Effector memory CD4-positive, alpha-beta T cell (primary cell): ENCODE measurements around the gene TNFSF13B.

Experiments used
- DNase-seq, 3 donors: peaks; one replicate each; pipeline ENCODE4 v3.0.0-alpha.2; 2020
- H3K27ac ChIP-seq: 2 replicates; pipeline ENCODE4 v1.7.0; 2013; ENCODE audit warnings: mild to moderate bottlenecking, low read length, moderate library complexity; ENCODE audit not compliant: insufficient read depth, poor library complexity, severe bottlenecking
- H3K27me3 ChIP-seq: replicated peaks from 2 replicates; pipeline ENCODE4 v1.7.0; 2013; ENCODE audit warnings: mild to moderate bottlenecking, low read length; ENCODE audit not compliant: insufficient read depth, control insufficient read depth, poor library complexity, severe bottlenecking
- H3K36me3 ChIP-seq: 2 replicates; pipeline ENCODE4 v1.7.0; 2013; ENCODE audit warnings: mild to moderate bottlenecking, low read length, moderate library complexity; ENCODE audit not compliant: control insufficient read depth, insufficient read depth
- H3K4me1 ChIP-seq: 2 replicates; pipeline ENCODE4 v1.7.0; 2013; ENCODE audit warnings: low read length, mild to moderate bottlenecking; ENCODE audit not compliant: control insufficient read depth, insufficient read depth, poor library complexity, severe bottlenecking
- H3K4me3 ChIP-seq: 2 replicates; pipeline ENCODE4 v1.7.0; 2013; ENCODE audit warnings: low read length, low read depth, mild to moderate bottlenecking; ENCODE audit not compliant: insufficient read depth, poor library complexity, severe bottlenecking
- H3K9me3 ChIP-seq: 2 replicates; pipeline ENCODE4 v1.7.0; 2013; ENCODE audit warnings: mild to moderate bottlenecking, low read length, moderate library complexity; ENCODE audit not compliant: control insufficient read depth

The TNFSF13B gene

GRCh38 chr13:108332791-108333190 lies 63.3 kb downstream of the TNFSF13B start:
- no peak overlapping the region for H3K4me3 ChIP-seq
- DNase-seq: no peak
- H3K27ac ChIP-seq: no peak overlapping the region
- H3K9me3 ChIP-seq: no peaks in the 10 kb centered on the region
- H3K36me3 ChIP-seq: no peaks in the 10 kb centered on the region
- no peaks in the 10 kb centered on the region for H3K4me1 ChIP-seq
- H3K27me3 ChIP-seq: no peaks in the 10 kb centered on the region

DNA sequence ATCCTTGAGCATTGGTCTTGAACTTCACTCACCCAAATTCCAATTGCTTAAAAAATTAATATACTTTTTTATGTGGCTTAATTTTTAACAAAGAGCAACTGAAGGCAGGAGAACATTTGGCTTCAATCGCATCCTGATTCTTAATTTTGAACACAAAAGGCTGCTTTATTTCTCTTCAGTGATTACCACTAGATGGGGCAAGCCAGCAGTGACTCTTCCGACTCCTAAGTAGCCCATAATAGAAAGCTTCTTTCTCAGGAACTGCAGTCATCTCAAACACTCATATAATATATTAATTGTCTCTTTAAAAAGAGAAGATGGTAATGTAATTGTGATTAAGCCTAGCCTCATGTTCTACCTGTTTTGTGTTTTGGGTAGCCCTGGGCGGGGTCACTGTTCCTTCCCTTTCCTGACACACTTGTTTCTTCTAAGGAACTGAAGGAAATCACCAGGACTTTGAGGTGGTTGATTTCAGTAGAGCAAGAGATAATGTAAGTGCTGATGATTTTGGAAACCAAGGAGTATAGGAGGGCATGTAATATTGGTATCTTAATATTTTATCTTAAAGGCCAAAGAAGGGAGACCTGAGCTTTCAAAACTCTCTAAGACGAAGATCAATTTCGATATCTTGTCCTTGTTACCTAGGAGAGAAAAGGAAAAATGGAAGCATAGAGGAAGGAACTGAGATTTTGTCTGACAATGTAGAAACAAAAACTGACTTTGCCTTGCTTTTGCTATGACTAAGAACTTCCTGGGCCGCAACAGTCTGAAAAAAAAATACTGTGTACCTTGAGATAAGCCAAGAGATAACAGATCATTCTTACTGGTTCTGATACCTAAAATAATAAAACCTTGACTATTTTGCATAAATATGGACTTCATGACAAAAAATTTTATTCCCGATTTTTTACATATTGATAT lies 73.1 kb downstream of the TNFSF13B start:
- Histone ChIP-seq H3K27ac (peak overlapping the region; percentile 45), H3K4me3 (peak overlapping the region; percentile 23), H3K36me3 (no peaks in the 10 kb centered on the region), H3K9me3 (no peaks in the 10 kb centered on the region), H3K27me3 (no peaks in the 10 kb centered on the region), H3K4me1 (peaks cover 15% of the 10 kb centered on the region)
- peak in 2 of 3 donors; percentile 8 to 11 for DNase-seq

DNA sequence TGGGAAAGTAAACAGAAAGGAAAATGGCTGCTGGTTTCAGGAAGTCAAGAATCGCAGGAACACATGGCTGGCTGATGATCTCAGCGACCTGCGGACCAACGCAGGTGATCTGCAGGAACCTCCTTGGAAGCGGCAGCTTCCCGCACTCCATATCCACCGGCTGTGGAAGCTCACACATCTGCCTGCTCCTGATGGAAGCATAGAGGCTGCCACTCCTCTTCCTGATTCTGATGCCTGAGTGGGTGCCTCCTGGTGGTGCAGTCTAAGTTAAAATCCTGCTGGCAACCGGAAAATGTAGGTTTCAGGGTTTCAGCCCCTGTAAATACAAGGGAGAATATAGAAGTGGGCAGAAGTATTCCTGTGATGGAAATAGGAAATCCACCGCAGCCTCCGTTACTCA lies 75.5 kb downstream of the TNFSF13B start:
- Histone ChIP-seq H3K9me3 (no peaks in the 10 kb centered on the region), H3K27ac (no peak overlapping the region), H3K4me1 (peaks cover 15% of the 10 kb centered on the region), H3K4me3 (no peak overlapping the region), H3K27me3 (no peaks in the 10 kb centered on the region), H3K36me3 (no peaks in the 10 kb centered on the region)
- DNase-seq: no peak

- H3K27me3 ChIP-seq: no peaks in the 10 kb centered on the region
- peak; percentile 18 to 36 (median 21) for DNase-seq
- H3K4me3 ChIP-seq: no peak overlapping the region
- H3K9me3 ChIP-seq: no peaks in the 10 kb centered on the region
- H3K36me3 ChIP-seq: no peaks in the 10 kb centered on the region
- H3K27ac ChIP-seq: no peak overlapping the region
- H3K4me1 ChIP-seq: peaks cover 15% of the 10 kb centered on the region
Measured at GRCh38 chr13:108346376-108346775, 76.9 kb downstream of the TNFSF13B start.

DNA sequence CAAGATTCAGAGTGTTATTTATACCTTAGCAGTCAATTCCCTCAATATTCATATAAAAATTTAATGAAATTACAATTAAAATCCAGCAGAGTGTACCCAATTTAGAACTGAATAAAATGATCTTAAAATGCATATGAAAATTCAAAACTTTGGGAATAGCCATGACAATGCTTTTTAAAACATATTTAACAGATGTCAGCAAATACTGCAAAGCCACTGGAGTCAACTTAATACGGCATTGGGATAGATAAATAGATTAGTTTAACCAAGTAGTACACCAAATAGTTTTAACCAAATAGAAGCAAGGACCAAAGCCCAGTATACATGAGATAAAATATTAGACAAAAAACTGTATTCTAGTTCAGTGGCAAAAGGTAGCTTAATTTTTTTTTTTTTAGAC lies 79.8 kb downstream of the TNFSF13B start:
- Histone ChIP-seq H3K9me3 (no peaks in the 10 kb centered on the region), H3K27ac (no peak overlapping the region), H3K36me3 (no peaks in the 10 kb centered on the region), H3K4me3 (no peak overlapping the region), H3K27me3 (no peaks in the 10 kb centered on the region), H3K4me1 (no peaks in the 10 kb centered on the region)
- DNase-seq: no peak

DNA sequence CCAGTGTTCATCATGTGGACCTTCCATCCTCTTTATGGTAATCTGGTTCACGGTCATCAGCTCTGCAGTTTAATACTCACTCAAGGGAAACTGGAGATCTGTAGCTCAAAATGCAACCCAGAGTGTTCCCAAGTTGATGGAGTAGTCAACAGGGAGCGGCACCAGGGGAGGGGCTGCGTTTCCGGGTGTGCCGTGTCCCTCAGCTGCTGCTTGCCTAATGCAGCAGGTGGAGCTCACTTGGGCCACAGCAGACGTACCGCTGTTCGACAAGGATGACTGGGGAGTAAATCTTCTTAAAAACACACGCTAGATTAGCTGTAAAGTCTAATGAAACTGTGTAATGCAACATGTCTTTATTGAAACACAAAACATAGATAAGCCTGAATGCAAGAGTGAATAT lies 81.1 kb downstream of the TNFSF13B start:
- H3K27me3 ChIP-seq: no peaks in the 10 kb centered on the region
- H3K4me1 ChIP-seq: no peaks in the 10 kb centered on the region
- no peak overlapping the region for H3K27ac ChIP-seq
- H3K9me3 ChIP-seq: no peaks in the 10 kb centered on the region
- H3K4me3 ChIP-seq: no peak overlapping the region
- DNase-seq: no peak
- H3K36me3 ChIP-seq: no peaks in the 10 kb centered on the region

GRCh38 chr13:108352599-108352998 lies 83.1 kb downstream of the TNFSF13B start:
- H3K27ac ChIP-seq: no peak overlapping the region
- no peak overlapping the region for H3K4me3 ChIP-seq
- DNase-seq: no peak
- H3K4me1 ChIP-seq: no peaks in the 10 kb centered on the region
- no peaks in the 10 kb centered on the region for H3K36me3 ChIP-seq
- no peaks in the 10 kb centered on the region for H3K9me3 ChIP-seq
- H3K27me3 ChIP-seq: no peaks in the 10 kb centered on the region

DNA sequence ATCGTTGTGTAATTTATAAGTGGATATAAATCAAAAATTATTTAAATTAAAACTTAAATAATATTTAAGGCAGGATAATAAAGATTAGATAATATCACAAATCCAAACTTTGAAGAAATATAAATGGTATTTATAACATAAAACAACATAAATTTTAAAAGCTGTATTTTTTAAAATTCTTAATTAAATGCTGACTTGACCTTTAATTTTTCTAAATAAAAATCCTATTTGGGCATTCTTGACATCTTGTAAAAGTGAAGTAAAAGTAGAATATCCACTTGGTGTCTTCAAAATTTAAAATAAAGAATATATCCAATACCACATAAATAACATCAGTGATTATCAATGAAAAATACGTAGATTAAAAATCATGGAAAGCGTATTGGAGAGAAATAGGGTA lies 87.7 kb downstream of the TNFSF13B start:
- H3K27me3 ChIP-seq: no peaks in the 10 kb centered on the region
- H3K4me3 ChIP-seq: no peak overlapping the region
- no peaks in the 10 kb centered on the region for H3K9me3 ChIP-seq
- no peak overlapping the region for H3K27ac ChIP-seq
- H3K4me1 ChIP-seq: no peaks in the 10 kb centered on the region
- DNase-seq: no peak
- no peaks in the 10 kb centered on the region for H3K36me3 ChIP-seq
